OCI-LY3 (cell line): ENCODE results near the gene ASIC2.

Experiments
- H2AFZ ChIP-seq: fragments of 200-600, 300-600 bp; shearing (Covaris generic); 2 replicates; pipeline ENCODE4 v1.6.0; 2014; ENCODE audit warnings: antibody characterized with exemption, low read depth, low read length
- H3K27ac ChIP-seq: fragments of 200-600, 300-600 bp; sonication (generic); 2 replicates; pipeline ENCODE4 v1.5.1; 2014; ENCODE audit warnings: mild to moderate bottlenecking, low read length, moderate library complexity, mixed read lengths
- H3K27me3 ChIP-seq: fragments of 200-600, 300-600 bp; sonication (generic); 2 replicates; pipeline ENCODE4 v1.6.1; 2014; ENCODE audit warnings: low read depth, low read length, mixed read lengths
- H3K36me3 ChIP-seq: fragments of 200-600, 300-600 bp; sonication (generic); replicated peaks from 2 replicates; pipeline ENCODE3; 2014; ENCODE audit warnings: low read depth, low read length, mixed read lengths
- H3K4me1 ChIP-seq: fragments of 300-600, 200-600 bp; sonication (generic); 2 replicates; pipeline ENCODE4 v1.6.1; 2014; ENCODE audit warnings: low read length, mixed read lengths
- H3K4me2 ChIP-seq: fragments of 200-600, 300-600 bp; sonication (generic); 2 replicates; pipeline ENCODE4 v1.6.1; 2014; ENCODE audit warnings: low read length, mixed read lengths
- H3K4me3 ChIP-seq: fragments of 300-600, 200-600 bp; sonication (generic); 2 replicates; pipeline ENCODE4 v1.5.1; 2014; ENCODE audit warnings: antibody characterized with exemption, mild to moderate bottlenecking, low read length, moderate library complexity
- H3K79me2 ChIP-seq: fragments of 300-600, 200-600 bp; shearing (Covaris generic); 2 replicates; pipeline ENCODE4 v1.6.1; 2014; ENCODE audit warnings: mild to moderate bottlenecking, low read length, mixed read lengths
- H3K9ac ChIP-seq: fragments of 300-600, 200-600 bp; shearing (Covaris generic); 2 replicates; pipeline ENCODE4 v1.6.0; 2014; ENCODE audit warnings: mild to moderate bottlenecking, low read length, moderate library complexity
- H3K9me3 ChIP-seq: fragments of 200-600, 300-600 bp; shearing (Covaris generic); 2 replicates; pipeline ENCODE4 v1.6.1; 2014; ENCODE audit warnings: low read length, mixed read lengths; ENCODE audit not compliant: insufficient read depth
- H4K20me1 ChIP-seq: fragments of 200-600, 300-600 bp; sonication (generic); 2 replicates; pipeline ENCODE4 v1.6.1; 2016; ENCODE audit warnings: low read length, mixed read lengths; ENCODE audit not compliant: insufficient read depth
- EZH2phosphoT487 ChIP-seq: fragments of 200-600 bp; shearing (Covaris generic); IDR thresholded peaks from 2 replicates; pipeline ENCODE4 v1.6.1; 2018; ENCODE audit warnings: antibody characterized with exemption, mixed run types, low read depth
- TF ChIP-seq, protein P1 (sequence below): fragments of 200-600, 300-600 bp; sonication (generic); IDR thresholded peaks from 2 replicates; pipeline ENCODE4 v1.5.1; 2014; ENCODE audit warnings: antibody characterized with exemption, low read length, low read depth

ASIC2 gene

GRCh38 chr17:33096161-33096560 lies 196.9 kb downstream of the ASIC2 start:
- H3K9ac ChIP-seq, result no peak overlapping the region
- H3K4me1 ChIP-seq, result no peaks in the 10 kb centered on the region
- H2AFZ ChIP-seq, result no peak overlapping the region
- no peaks in the 10 kb centered on the region for H3K79me2 ChIP-seq
- H3K36me3 ChIP-seq, result no peaks in the 10 kb centered on the region
- H3K4me2 ChIP-seq, result no peak overlapping the region
- H3K27ac ChIP-seq, result no peak overlapping the region
- H3K9me3 ChIP-seq, result no peaks in the 10 kb centered on the region
- H3K27me3 ChIP-seq, result peaks cover 59% of the 10 kb centered on the region
- no peaks in the 10 kb centered on the region for H4K20me1 ChIP-seq
- no peak overlapping the region for H3K4me3 ChIP-seq
- no peak for TF ChIP-seq EZH2phosphoT487
- TF ChIP-seq, protein P1, sequence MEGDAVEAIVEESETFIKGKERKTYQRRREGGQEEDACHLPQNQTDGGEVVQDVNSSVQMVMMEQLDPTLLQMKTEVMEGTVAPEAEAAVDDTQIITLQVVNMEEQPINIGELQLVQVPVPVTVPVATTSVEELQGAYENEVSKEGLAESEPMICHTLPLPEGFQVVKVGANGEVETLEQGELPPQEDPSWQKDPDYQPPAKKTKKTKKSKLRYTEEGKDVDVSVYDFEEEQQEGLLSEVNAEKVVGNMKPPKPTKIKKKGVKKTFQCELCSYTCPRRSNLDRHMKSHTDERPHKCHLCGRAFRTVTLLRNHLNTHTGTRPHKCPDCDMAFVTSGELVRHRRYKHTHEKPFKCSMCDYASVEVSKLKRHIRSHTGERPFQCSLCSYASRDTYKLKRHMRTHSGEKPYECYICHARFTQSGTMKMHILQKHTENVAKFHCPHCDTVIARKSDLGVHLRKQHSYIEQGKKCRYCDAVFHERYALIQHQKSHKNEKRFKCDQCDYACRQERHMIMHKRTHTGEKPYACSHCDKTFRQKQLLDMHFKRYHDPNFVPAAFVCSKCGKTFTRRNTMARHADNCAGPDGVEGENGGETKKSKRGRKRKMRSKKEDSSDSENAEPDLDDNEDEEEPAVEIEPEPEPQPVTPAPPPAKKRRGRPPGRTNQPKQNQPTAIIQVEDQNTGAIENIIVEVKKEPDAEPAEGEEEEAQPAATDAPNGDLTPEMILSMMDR, result no peak

- Histone ChIP-seq H3K27me3 (peaks cover 60% of the 10 kb centered on the region), H3K27ac (no peak overlapping the region), H3K9me3 (no peaks in the 10 kb centered on the region), H3K9ac (no peak overlapping the region), H3K4me3 (no peak overlapping the region), H3K4me2 (no peak overlapping the region), H2AFZ (no peak overlapping the region), H4K20me1 (no peaks in the 10 kb centered on the region), H3K36me3 (no peaks in the 10 kb centered on the region), H3K4me1 (no peaks in the 10 kb centered on the region), H3K79me2 (no peaks in the 10 kb centered on the region)
- TF ChIP-seq, protein P1, result no peak
- no peak for TF ChIP-seq EZH2phosphoT487
Measured at GRCh38 chr17:33091271-33091670, 201.8 kb downstream of the ASIC2 start.

DNA sequence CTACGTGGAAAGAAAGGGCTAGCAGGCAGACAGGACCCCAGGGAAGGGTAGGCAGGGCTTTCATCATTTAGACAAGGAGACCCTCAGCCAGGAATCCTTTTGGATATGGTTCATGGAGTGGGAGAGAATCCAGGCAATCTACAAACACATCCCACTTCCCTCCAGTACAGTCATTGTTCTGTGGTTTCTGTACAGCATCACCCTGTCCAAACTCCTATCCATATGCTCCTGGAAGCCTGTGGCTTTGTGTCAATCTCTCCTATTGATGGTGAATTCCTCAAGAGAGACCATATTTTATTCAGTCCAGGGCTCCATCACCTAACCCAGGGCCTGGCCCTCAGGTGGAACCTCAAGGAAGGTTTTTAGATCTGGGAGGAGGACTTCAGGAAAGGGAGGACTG lies 202.3 kb downstream of the ASIC2 start:
- no peak overlapping the region for H3K4me2 ChIP-seq
- H3K9me3 ChIP-seq, result no peaks in the 10 kb centered on the region
- no peaks in the 10 kb centered on the region for H3K79me2 ChIP-seq
- no peak for TF ChIP-seq EZH2phosphoT487
- TF ChIP-seq, protein P1, result no peak
- no peak overlapping the region for H2AFZ ChIP-seq
- H3K4me3 ChIP-seq, result no peak overlapping the region
- peaks cover 56% of the 10 kb centered on the region for H3K27me3 ChIP-seq
- H3K36me3 ChIP-seq, result no peaks in the 10 kb centered on the region
- H3K9ac ChIP-seq, result no peak overlapping the region
- no peak overlapping the region for H3K27ac ChIP-seq
- no peaks in the 10 kb centered on the region for H4K20me1 ChIP-seq
- no peaks in the 10 kb centered on the region for H3K4me1 ChIP-seq

DNA sequence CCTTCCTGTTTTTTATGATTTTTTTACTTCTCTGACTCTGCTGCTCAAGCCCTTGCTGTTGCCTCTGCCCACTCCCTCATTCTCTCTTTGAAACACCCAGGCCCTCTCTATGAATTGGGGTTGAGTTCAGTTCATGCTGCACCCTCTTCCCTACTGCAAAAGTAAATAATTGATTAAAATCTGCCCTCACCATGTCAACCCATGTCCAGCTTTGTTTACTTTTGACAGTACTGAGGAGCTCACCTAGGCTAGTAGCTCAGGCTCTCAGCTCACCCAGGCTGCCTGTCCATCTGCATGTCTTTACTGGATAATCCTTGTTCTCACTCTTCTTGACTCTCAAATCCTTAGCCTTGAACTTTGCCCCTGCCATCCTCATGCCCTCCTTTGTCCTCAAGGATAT lies 206.2 kb downstream of the ASIC2 start:
- H3K4me1 ChIP-seq, result no peaks in the 10 kb centered on the region
- H3K27me3 ChIP-seq, result peaks cover 55% of the 10 kb centered on the region
- no peak overlapping the region for H2AFZ ChIP-seq
- no peaks in the 10 kb centered on the region for H3K79me2 ChIP-seq
- no peaks in the 10 kb centered on the region for H3K9me3 ChIP-seq
- H3K27ac ChIP-seq, result no peak overlapping the region
- H4K20me1 ChIP-seq, result no peaks in the 10 kb centered on the region
- H3K4me3 ChIP-seq, result no peak overlapping the region
- no peak overlapping the region for H3K9ac ChIP-seq
- H3K4me2 ChIP-seq, result no peak overlapping the region
- TF ChIP-seq, protein P1, result no peak
- no peak for TF ChIP-seq EZH2phosphoT487
- H3K36me3 ChIP-seq, result no peaks in the 10 kb centered on the region
